Neural progenitor cell (in vitro differentiated cells): ENCODE data around the gene TRAPPC11. TPM values are rescaled to one million over a fixed set of nuclear protein-coding genes. Genes with fewer than 3 reads are reported as not detected.

Experiments
- DNase-seq: peaks from one replicate; pipeline ENCODE4 v3.0.0-alpha.2; 2016; ENCODE audit warnings: low spot score
- H2AFZ ChIP-seq: fragments of 200-600 bp; sonication (generic); replicated peaks from 2 replicates; pipeline ENCODE4 v1.6.1; 2016; ENCODE audit warnings: antibody characterized with exemption
- H3F3A ChIP-seq: fragments of 200-600 bp; sonication (generic); 2 replicates; pipeline ENCODE4 v1.6.1; 2016; ENCODE audit warnings: antibody characterized with exemption, low read depth
- H3K27ac ChIP-seq: fragments of 200-600 bp; sonication (generic); 2 replicates; pipeline ENCODE4 v1.5.1; 2016; ENCODE audit warnings: mild to moderate bottlenecking
- H3K27me3 ChIP-seq: fragments of 200-600 bp; sonication (generic); 2 replicates; pipeline ENCODE4 v1.6.1; 2016; ENCODE audit warnings: mild to moderate bottlenecking, moderate library complexity
- H3K36me3 ChIP-seq: fragments of 200-600 bp; sonication (generic); 2 replicates; pipeline ENCODE4 v1.5.1; 2016
- H3K4me1 ChIP-seq: fragments of 200-600 bp; sonication (generic); 2 replicates; pipeline ENCODE4 v1.6.1; 2016; ENCODE audit warnings: mixed run types
- H3K4me2 ChIP-seq: fragments of 200-600 bp; sonication (generic); 2 replicates; pipeline ENCODE4 v1.6.1; 2016
- H3K4me3 ChIP-seq: fragments of 200-600 bp; sonication (generic); 2 replicates; pipeline ENCODE4 v1.5.1; 2016
- H3K79me2 ChIP-seq: fragments of 200-600 bp; sonication (generic); 2 replicates; pipeline ENCODE4 v1.6.1; 2016; ENCODE audit warnings: low read depth
- H3K9ac ChIP-seq: fragments of 200-600 bp; sonication (generic); 2 replicates; pipeline ENCODE4 v1.6.1; 2016
- H3K9me3 ChIP-seq: fragments of 200-600 bp; sonication (generic); 2 replicates; pipeline ENCODE4 v1.5.1; 2016; ENCODE audit warnings: low read depth
- H4K20me1 ChIP-seq: fragments of 200-600 bp; sonication (generic); 2 replicates; pipeline ENCODE4 v1.6.1; 2016; ENCODE audit warnings: low read depth
- H3K27ac Mint-ChIP-seq: 3 replicates; pipeline ENCODE4 v1.8.0; 2021; ENCODE audit warnings: mixed read lengths
- H3K27me3 Mint-ChIP-seq: 2 replicates; pipeline ENCODE4 v1.8.0; 2022; ENCODE audit warnings: low read depth, mild to moderate bottlenecking, inconsistent platforms, moderate library complexity, mixed read lengths; ENCODE audit not compliant: insufficient read depth
- H3K36me3 Mint-ChIP-seq: 3 replicates; pipeline ENCODE4 v1.8.0; 2021; ENCODE audit warnings: mixed read lengths
- H3K4me1 Mint-ChIP-seq: 3 replicates; pipeline ENCODE4 v1.8.0; 2021; ENCODE audit warnings: mixed read lengths
- H3K4me3 Mint-ChIP-seq: 3 replicates; pipeline ENCODE4 v1.8.0; 2021; ENCODE audit warnings: mild to moderate bottlenecking, moderate library complexity, mixed read lengths
- H3K9me3 Mint-ChIP-seq: 3 replicates; pipeline ENCODE4 v1.8.0; 2020; ENCODE audit warnings: mixed read lengths
- EZH2 ChIP-seq: fragments of 200-600 bp; sonication (generic); IDR thresholded peaks from 2 replicates; pipeline ENCODE4 v1.6.1; 2017; ENCODE audit warnings: antibody characterized with exemption, mild to moderate bottlenecking, moderate library complexity
- EZH2phosphoT487 ChIP-seq: fragments of 200-600 bp; sonication (generic); IDR thresholded peaks from 2 replicates; pipeline ENCODE4 v1.6.1; 2017; ENCODE audit warnings: antibody characterized with exemption
- total RNA-seq: library from RNA; depleted of rRNA; stranded (reverse); fragments of >200 nt; gene quantifications from 2 replicates; pipeline ENCODE4 v1.2.3, GENCODE V29; 2015; ENCODE audit warnings: low replicate concordance
- TF ChIP-seq, protein P1 (sequence below): fragments of 200-600 bp; sonication (generic); IDR thresholded peaks from 2 replicates; pipeline ENCODE4 v1.5.1; 2017; ENCODE audit warnings: antibody characterized with exemption, mild to moderate bottlenecking

TRAPPC11 gene
- total RNA-seq, 1 donor from 2014 or later: 110 TPM

DNA sequence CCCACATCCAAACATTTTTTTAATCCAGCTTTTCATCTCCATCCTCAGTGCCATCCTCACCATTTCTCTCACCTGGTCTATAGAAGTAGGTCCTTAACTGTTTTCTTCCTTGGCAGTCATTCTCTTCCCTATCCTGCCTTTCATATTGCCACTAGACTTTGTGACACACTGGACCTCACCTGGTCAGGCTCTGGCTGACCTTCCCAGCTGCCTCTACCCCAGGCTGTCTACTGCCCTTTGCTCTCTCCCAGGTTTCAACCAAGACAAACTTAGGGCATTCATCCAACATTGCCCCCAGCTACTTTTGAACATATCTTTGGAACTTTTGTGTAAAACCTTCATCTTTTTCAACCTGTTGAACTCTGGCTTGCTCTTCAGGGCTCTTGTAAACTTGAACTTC is 39.8 kb downstream of the TRAPPC11 start:
- Histone ChIP-seq H4K20me1 (no peaks in the 10 kb centered on the region), H3F3A (no peaks in the 10 kb centered on the region), H3K36me3 (peaks cover 54% of the 10 kb centered on the region), H3K79me2 (no peaks in the 10 kb centered on the region), H2AFZ (no peak overlapping the region), H3K4me1 (no peaks in the 10 kb centered on the region), H3K27me3 (no peaks in the 10 kb centered on the region), H3K4me2 (no peak overlapping the region), H3K4me3 (no peak overlapping the region), H3K9me3 (no peaks in the 10 kb centered on the region), H3K27ac (no peak overlapping the region), H3K9ac (no peak overlapping the region)
- no peak for DNase-seq
- H3K4me1 Mint-ChIP-seq: no peaks in the 10 kb centered on the region
- H3K4me3 Mint-ChIP-seq: no peak overlapping the region
- TF ChIP-seq EZH2 (no peak), EZH2phosphoT487 (no peak)
- TF ChIP-seq, protein P1, sequence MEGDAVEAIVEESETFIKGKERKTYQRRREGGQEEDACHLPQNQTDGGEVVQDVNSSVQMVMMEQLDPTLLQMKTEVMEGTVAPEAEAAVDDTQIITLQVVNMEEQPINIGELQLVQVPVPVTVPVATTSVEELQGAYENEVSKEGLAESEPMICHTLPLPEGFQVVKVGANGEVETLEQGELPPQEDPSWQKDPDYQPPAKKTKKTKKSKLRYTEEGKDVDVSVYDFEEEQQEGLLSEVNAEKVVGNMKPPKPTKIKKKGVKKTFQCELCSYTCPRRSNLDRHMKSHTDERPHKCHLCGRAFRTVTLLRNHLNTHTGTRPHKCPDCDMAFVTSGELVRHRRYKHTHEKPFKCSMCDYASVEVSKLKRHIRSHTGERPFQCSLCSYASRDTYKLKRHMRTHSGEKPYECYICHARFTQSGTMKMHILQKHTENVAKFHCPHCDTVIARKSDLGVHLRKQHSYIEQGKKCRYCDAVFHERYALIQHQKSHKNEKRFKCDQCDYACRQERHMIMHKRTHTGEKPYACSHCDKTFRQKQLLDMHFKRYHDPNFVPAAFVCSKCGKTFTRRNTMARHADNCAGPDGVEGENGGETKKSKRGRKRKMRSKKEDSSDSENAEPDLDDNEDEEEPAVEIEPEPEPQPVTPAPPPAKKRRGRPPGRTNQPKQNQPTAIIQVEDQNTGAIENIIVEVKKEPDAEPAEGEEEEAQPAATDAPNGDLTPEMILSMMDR: no peak
- H3K9me3 Mint-ChIP-seq: no peaks in the 10 kb centered on the region
- no peak overlapping the region for H3K27ac Mint-ChIP-seq
- H3K36me3 Mint-ChIP-seq: peaks cover 49% of the 10 kb centered on the region
- no peaks in the 10 kb centered on the region for H3K27me3 Mint-ChIP-seq

DNA sequence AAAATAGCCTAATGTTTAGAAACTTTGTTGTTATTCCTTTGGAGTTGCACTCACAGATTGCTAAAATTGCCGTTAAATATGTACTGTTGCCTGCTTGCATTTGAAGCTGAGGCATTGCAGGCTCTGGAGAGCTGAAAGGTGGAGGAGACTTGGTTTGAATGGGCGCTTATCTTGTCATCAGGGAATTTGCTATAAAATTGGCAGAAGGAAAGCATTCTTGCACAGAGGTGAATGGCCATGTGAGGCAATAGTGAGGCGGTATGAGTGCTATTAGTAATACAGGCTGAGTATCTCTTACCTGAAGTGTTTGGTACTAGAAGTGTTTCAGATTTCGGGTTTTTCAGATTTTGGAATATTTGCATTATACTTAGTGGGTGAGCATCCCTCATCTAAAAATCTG is 41.3 kb downstream of the TRAPPC11 start:
- peaks cover 54% of the 10 kb centered on the region for H3K36me3 Mint-ChIP-seq
- H3K27ac Mint-ChIP-seq: no peak overlapping the region
- Histone ChIP-seq H3K27ac (no peak overlapping the region), H3K27me3 (no peaks in the 10 kb centered on the region), H3K4me3 (no peak overlapping the region), H3K4me1 (no peaks in the 10 kb centered on the region), H3K36me3 (peaks cover 53% of the 10 kb centered on the region), H3F3A (no peaks in the 10 kb centered on the region), H3K9ac (no peak overlapping the region), H2AFZ (no peak overlapping the region), H4K20me1 (no peaks in the 10 kb centered on the region), H3K4me2 (no peak overlapping the region), H3K79me2 (no peaks in the 10 kb centered on the region), H3K9me3 (no peaks in the 10 kb centered on the region)
- H3K27me3 Mint-ChIP-seq: no peaks in the 10 kb centered on the region
- TF ChIP-seq, protein P1: no peak
- TF ChIP-seq EZH2 (no peak), EZH2phosphoT487 (no peak)
- no peak for DNase-seq
- H3K9me3 Mint-ChIP-seq: no peaks in the 10 kb centered on the region
- no peaks in the 10 kb centered on the region for H3K4me1 Mint-ChIP-seq
- H3K4me3 Mint-ChIP-seq: no peak overlapping the region

DNA sequence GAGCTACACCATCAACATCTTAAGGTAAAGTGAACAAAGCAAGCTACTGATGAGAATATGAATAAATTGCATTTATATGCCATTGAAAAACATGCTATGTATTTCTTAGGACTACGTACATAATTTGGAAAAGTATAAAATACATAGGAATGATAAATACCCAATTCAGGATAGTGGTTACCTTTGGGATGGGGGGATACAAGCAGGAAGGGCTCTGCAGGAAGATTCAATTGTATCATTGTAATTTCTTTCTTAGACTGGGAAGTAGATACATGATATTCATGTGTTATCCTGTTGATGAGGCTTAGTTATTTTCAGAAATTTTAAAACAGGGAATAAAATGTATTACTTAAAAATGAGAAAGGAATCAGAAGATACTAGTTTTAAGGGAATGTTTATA is 43.4 kb downstream of the TRAPPC11 start:
- peaks cover 52% of the 10 kb centered on the region for H3K36me3 ChIP-seq
- peaks cover 52% of the 10 kb centered on the region for H3K36me3 Mint-ChIP-seq

More for the DNA sequence above, 43.4 kb downstream of the TRAPPC11 start:
- Mint-ChIP-seq H3K4me1 (no peaks in the 10 kb centered on the region), H3K4me3 (no peak overlapping the region), H3K27ac (no peak overlapping the region), H3K27me3 (no peaks in the 10 kb centered on the region), H3K9me3 (no peaks in the 10 kb centered on the region)
- H3K9ac ChIP-seq: no peak overlapping the region
- TF ChIP-seq, protein P1: no peak
- no peak for TF ChIP-seq EZH2phosphoT487
- no peak for TF ChIP-seq EZH2
- no peak overlapping the region for H3K27ac ChIP-seq
- H4K20me1 ChIP-seq: no peaks in the 10 kb centered on the region
- no peaks in the 10 kb centered on the region for H3K9me3 ChIP-seq
- H3K79me2 ChIP-seq: no peaks in the 10 kb centered on the region
- no peak for DNase-seq
- no peak overlapping the region for H2AFZ ChIP-seq
- H3F3A ChIP-seq: no peaks in the 10 kb centered on the region
- no peak overlapping the region for H3K4me2 ChIP-seq
- no peak overlapping the region for H3K4me3 ChIP-seq
- no peaks in the 10 kb centered on the region for H3K4me1 ChIP-seq
- no peaks in the 10 kb centered on the region for H3K27me3 ChIP-seq
